GM21576 (cell line): ENCODE data around the gene PALLD.

Source experiments
- ATAC-seq: cut with Tn5 transposase; IDR thresholded peaks from one replicate; pipeline ENCODE4 v1.9.1; 2021; ENCODE audit warnings: mild to moderate bottlenecking, moderate library complexity; ENCODE audit not compliant: unreplicated experiment

Gene PALLD

DNA sequence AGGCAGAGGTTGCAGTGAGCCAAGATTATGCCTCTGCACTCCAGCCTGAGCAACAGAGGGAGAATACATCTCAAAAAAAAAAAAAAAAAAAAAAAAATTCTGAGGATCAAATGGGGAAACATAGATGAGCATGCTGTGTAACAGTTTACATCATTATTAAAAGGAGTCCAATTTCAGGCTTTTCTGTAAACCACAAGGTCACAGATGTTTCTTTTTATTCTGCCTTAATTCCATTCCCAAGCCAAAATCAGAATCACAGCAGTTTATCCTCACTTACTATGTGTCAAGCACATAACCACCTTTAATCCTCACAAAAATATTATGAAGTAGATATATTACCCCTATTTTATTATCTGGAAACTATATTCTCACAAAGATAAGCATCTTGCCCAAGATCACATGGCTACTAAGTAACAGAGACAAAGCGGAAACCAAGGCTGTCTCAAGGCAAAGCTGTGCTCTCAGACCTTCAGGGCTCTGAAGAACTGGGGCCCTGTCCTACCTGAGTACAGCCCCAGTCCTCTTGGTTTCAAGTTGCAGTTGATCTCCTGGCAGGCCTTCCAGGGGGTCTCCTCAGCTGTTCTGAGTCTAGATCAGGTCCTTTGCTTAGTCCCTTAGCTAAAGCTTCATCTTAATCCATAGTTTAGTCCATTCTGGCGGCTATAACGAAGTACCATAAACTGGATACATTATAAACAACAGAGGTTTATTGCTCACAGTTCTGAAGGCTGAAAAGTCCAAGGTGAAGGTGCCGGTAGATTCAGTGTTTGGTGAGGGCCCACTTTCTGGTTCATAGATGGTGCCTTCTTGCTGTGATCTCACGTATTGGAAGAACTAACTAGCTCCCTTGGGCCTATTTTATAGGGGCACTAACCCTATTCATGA, 141.3 kb downstream of the PALLD start:
- ATAC-seq, result no peak

DNA sequence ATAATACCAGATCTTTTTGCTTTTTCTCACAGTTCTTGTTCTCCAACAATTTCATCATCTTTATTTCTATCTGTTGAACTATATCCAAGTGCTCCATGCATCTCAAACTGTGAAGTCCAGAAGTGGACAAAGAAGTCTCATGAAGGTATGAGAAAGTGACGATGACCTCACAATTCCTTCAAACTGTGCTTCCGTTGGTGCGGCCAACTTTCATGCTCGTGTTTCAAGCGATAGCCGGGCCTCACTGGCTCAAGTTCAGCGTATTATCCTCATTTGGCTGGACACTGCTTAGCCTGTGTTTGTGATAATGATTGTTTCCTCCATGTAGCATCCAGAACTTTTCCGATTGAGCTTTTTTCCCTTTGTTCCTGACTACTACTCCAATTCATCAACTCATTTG, 143.1 kb downstream of the PALLD start:
- no peak for ATAC-seq

DNA sequence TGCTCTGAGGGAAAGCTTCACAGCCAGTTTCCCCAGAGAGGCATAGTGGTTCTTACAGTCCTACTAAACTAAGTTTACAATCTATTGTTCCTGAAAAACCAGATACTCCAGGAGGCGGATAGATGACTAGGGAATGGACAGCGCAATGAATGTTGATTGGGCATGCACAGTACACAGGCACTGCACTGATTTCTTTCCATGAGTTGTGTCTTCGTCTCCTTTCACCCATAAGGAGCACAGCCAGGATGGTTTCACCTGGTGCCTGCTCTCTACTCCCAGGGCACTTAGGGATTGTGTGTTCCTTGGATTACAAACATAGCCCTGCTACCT, 144.9 kb downstream of the PALLD start:
- ATAC-seq, result no peak

DNA sequence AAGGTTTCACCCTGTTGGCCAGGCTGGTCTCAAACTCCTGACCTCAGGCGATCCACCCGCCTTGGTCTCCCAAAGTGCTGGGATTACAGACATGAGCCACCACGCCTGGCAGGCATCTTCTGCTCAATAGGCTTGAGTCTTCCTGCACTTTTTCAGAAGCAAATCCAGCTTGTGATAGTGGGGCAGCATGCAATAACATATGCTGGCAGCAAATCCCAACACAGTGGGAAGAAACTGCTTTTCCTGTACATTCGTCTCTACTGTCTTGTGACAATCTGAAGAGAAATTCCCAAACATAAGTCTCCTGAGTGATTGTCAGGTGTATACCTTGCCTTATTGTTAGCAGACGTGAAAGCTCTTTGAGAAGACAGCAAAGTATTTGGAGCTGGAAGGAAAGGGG, 145.7 kb downstream of the PALLD start:
- ATAC-seq, result no peak

- ATAC-seq, result no peak
Observed at GRCh38 chr4:168643111-168643795, 146.4 kb downstream of the PALLD start.

GRCh38 chr4:168643796-168644159, 146.9 kb downstream of the PALLD start:
- ATAC-seq, result no peak

DNA sequence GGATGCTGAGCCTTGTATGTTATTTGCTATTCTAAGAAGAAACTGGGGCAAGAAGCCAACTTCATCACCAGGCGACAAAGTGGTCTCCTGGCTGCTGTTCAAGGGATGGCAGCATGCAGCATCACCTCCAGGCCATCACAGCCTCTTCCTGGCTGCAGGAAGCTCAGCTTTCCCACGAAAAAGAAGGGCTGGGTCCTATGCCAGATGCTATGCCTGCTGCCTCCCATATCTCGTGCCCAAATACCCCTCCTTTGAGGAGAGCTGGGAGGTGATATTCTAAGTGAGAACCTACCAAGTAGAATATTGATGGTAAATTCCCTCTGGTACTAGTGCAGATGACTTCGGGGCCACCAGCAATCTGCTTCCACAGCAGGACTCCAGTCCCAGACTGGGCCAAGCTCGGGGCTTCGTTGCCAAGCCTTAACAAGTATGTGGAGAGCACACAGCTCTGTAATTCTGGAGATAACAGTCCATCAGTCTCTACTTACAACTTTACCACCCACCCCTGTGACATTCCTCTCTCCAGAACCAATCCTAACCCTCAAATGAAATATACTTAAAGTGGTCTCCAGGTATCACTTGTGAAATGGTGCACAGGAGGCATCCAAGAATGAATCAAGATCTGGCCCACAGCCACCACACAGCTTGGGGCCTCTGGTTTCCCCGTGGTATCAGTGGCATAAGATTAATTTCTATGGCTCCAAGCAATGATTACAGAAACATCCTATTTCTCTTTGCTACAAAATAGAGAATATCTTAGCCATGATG, 149.3 kb downstream of the PALLD start:
- no peak for ATAC-seq

DNA sequence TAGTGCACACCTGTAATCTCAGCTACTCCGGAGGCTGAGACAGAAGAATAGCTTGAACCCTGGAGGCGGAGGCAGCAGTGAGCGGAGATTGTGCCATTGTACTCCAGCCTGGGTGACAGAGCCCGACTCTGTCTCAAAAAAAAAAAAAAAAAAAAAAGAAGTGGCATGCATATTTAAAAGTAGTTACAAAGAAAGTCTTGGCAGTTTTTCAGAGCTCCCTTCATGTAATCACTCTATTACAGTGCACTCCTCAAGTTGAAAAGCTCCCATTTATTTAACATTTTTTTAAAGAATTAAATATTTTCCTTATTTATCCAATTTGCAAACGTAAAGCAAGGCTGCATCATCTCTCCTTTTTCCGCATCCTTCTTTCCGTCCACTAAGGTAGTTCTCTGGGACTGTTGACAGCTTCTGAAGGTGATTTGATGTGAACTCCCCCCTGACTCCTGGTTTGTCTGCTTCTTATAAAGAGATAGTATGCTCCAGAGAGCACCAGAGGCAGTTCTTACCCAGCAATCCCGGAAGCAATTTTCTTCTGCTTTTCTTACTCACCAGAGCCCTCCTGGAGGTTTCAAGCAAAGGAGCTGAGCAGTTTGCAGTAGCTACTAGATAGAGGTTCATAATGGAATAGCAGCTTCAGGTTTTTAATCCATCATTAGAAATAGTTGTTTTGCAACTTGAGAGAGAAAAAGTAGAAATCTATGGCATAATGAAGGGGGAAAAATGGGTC, 151.0 kb downstream of the PALLD start:
- ATAC-seq, result no peak

- no peak for ATAC-seq
Observed at GRCh38 chr4:168648494-168648893, 151.6 kb downstream of the PALLD start.

DNA sequence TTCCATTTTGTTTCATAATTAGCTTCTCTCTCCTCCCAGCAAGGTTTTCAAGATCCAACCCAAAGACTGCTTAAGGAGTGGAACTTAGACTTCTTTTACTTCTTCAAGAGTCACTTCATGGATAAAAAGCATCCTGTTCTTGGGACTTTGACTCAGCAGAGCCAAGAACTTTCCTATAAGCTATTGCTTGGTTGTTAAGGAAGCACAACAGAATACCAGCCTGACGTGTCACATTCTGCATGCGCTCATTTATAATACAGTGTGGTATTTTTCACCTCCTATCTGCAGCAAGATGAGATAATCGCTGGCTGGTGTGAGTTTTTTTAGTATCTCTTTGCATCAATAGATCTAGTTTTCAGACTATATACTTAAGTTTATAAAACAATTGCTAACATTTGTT, 152.1 kb downstream of the PALLD start:
- ATAC-seq, result no peak

DNA sequence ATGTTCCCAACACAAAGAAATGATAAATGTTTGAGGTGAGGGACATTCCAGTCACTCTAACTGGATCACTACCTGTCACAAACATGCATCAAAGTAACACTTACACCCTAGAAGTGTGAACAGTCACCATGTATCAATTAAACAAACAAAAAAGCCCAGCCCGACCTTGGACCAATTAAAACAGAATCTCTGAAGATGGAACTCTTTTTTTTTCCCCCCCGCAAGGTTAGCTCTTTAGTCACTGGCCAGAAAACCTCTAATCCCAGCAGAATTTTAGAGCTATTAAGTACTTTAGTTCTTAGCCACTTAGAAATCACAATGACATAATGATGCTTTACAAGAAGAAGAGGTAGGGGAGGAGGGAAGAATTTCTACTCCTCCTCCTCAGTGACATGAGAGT, 154.5 kb downstream of the PALLD start:
- no peak for ATAC-seq

- ATAC-seq, result no peak
Observed at GRCh38 chr4:168651864-168652263, 155.0 kb downstream of the PALLD start.

- no peak for ATAC-seq
Observed at GRCh38 chr4:168652755-168653154, 155.9 kb downstream of the PALLD start.

GRCh38 chr4:168654104-168654847, 157.4 kb downstream of the PALLD start:
- ATAC-seq, result no peak

DNA sequence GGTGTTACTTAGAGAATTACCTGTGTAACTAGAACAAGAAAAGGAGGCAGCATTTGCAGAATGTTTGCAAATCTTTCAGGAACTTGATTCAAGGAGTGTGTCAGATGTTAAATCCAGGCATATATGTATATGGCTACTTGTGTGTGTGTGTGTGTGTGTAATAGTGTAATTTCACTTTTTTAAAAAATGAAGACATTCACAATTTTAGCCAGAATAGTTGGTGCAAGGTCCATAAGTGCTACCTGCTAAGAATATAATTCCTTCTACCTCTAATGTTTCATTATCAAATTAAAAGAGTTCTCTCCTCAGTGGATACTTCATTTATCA, 158.0 kb downstream of the PALLD start:
- ATAC-seq, result no peak

- ATAC-seq, result no peak
Observed at GRCh38 chr4:168655182-168655581, 158.3 kb downstream of the PALLD start.

DNA sequence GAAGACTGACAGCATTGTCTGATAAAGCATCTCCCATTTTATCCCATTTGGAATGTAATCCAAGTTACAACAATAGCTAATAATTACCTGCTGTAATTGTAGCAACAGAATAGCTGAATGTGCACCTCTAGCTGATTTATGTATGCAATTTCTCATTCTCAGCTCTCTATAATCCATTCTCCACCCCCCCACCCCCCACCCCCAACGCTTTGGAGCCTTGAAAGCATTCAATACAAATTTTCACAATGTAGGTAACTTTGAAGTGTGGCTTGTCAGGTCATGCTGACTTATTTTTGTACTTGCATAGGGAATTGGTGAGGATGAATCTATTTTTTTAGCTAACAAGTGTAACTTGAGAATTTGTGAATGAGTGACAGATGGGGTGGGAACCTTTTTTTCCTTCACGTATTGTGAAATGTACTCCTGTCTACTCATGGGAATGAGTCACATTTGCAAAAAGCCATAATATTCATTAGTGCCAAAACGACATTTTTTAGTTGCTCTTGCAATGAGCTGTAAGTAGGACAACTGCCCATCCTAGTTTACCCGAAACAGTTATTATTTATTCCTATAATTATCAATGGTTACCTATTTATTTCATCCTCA, 159.3 kb downstream of the PALLD start:
- ATAC-seq, result no peak

- ATAC-seq, result no peak
Observed at GRCh38 chr4:168656946-168657473, 160.2 kb downstream of the PALLD start.

- ATAC-seq, result no peak
Observed at GRCh38 chr4:168658751-168659150, 161.9 kb downstream of the PALLD start.
